Measurements from ENCODE around the gene PLCL1. TPM values are rescaled to one million over a fixed set of nuclear protein-coding genes. Genes with fewer than 3 reads are reported as not detected.

The PLCL1 gene
- total and polyA plus RNA-seq, 8 donors: 0.93 to 28.7 (median 3.1) TPM

DNA sequence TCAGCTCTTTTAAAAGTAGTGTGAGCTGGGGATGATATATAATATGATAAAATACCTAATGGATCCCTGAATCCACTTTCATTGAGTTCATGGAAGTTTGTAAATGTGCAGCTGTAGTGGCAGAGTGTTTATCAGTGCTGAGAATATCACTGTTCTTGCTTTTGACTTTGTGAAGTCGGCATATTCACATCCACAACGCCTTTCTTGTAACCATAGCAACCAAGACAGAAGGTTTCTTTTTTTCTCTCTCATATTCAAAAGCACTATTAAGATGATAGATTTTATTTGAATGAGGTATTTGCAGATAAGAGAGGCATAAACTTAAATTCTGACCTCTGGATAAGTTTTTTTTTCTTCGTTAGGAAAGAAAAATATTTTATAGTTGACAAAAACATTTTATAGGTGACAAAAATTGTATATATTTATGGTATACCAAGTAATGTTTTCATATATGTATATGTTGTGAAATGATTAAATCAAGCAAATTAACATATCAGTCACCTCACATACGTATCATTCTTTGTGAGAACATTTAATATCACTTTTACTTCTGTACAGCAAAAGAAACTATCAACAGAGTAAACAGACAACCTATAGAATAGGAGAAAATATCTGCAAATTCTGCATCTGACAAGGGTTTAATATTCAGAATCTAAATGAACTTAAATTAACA is 130.0 kb downstream of the PLCL1 start:
- Histone ChIP-seq H3K9me3 (no peaks in the 10 kb centered on the region), H3K27ac (no peak overlapping the region), H3K36me3 (no peaks in the 10 kb centered on the region), H3K27me3 (no peaks in the 10 kb centered on the region), H3K4me3 (no peak overlapping the region), H3K4me1 (no peaks in the 10 kb centered on the region)
- WGBS, 5 donors: 57 to 65% (median 61%) methylated on average over 4 of the region's 4 CpGs
- intact Hi-C loops (cut with DNase I; ENCODE audit: low total_unique reads): no loop called here
- no peak for DNase-seq
- TF ChIP-seq, protein P1, sequence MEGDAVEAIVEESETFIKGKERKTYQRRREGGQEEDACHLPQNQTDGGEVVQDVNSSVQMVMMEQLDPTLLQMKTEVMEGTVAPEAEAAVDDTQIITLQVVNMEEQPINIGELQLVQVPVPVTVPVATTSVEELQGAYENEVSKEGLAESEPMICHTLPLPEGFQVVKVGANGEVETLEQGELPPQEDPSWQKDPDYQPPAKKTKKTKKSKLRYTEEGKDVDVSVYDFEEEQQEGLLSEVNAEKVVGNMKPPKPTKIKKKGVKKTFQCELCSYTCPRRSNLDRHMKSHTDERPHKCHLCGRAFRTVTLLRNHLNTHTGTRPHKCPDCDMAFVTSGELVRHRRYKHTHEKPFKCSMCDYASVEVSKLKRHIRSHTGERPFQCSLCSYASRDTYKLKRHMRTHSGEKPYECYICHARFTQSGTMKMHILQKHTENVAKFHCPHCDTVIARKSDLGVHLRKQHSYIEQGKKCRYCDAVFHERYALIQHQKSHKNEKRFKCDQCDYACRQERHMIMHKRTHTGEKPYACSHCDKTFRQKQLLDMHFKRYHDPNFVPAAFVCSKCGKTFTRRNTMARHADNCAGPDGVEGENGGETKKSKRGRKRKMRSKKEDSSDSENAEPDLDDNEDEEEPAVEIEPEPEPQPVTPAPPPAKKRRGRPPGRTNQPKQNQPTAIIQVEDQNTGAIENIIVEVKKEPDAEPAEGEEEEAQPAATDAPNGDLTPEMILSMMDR (IDR thresholded peaks at IDR 0.05): no peak
- no peak for TF ChIP-seq POLR2A (IDR thresholded peaks at IDR 0.05)
- no peak for TF ChIP-seq POLR2AphosphoS5 (IDR thresholded peaks at IDR 0.05)
- no peak for TF ChIP-seq EP300 (IDR thresholded peaks at IDR 0.05)

DNA sequence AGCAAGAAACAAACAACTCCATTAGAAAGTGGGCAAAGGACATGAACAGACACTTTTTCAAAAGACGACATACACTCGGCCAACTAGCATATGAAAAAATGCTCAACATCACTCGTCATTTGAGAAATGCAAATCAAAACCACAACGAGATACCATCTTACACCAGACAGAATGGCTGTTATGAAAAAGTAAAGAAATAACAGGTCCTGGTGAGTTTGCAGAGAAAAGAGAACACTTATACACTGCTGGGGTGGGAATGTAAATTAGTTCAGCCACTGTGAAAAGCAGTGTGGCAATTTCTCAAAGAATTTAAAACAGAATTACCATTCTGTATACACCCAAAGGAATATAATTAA is 130.5 kb downstream of the PLCL1 start:
- H3K9me3 ChIP-seq: no peaks in the 10 kb centered on the region
- WGBS, 5 donors: 79 to 87% (median 80%) methylated on average over 4 of the region's 4 CpGs
- intact Hi-C loops (cut with DNase I; ENCODE audit: low total_unique reads): no loop called here
- no peak for TF ChIP-seq POLR2A (IDR thresholded peaks at IDR 0.05)
- TF ChIP-seq EP300 (IDR thresholded peaks at IDR 0.05): no peak
- no peak for DNase-seq
- no peak overlapping the region for H3K4me3 ChIP-seq
- H3K36me3 ChIP-seq: no peaks in the 10 kb centered on the region
- no peak overlapping the region for H3K27ac ChIP-seq
- no peaks in the 10 kb centered on the region for H3K27me3 ChIP-seq
- no peaks in the 10 kb centered on the region for H3K4me1 ChIP-seq

DNA sequence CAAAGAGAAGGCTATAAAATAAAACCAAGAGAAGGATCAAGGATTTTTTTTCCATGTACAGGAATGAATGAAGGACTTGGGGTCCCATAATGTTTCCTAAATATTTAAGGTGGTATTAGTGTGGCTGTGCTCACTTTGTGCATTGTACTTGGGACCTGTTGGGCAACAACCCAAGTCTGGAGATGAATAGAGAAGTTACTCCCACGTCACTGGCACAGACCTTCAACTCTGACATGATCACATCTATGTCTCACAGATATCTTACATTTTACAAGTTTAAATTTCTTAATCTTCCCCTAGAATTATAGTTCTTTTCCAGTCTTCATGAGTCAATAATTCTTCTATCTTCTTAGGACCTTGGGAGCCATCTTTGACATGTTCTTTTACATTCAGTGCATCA is 133.4 kb downstream of the PLCL1 start:
- no peak for TF ChIP-seq EP300 (IDR thresholded peaks at IDR 0.05)
- no peak for TF ChIP-seq POLR2AphosphoS5 (IDR thresholded peaks at IDR 0.05)
- TF ChIP-seq, protein P1 (IDR thresholded peaks at IDR 0.05): no peak
- no peak for TF ChIP-seq POLR2A (IDR thresholded peaks at IDR 0.05)
- intact Hi-C loops (cut with DNase I; ENCODE audit: low total_unique reads): no loop called here
- H3K4me1 ChIP-seq: peaks cover 0 to 5% (median 0%) of the 10 kb centered on the region in 4 donors
- no peaks in the 10 kb centered on the region for H3K9me3 ChIP-seq
- DNase-seq: no peak
- no peaks in the 10 kb centered on the region for H3K36me3 ChIP-seq
- H3K27ac ChIP-seq: no peak overlapping the region
- no peaks in the 10 kb centered on the region for H3K27me3 ChIP-seq
- WGBS, 5 donors: 69 to 91% (median 88%) methylated on average over 1 of the region's 1 CpG
- no peak overlapping the region for H3K4me3 ChIP-seq

DNA sequence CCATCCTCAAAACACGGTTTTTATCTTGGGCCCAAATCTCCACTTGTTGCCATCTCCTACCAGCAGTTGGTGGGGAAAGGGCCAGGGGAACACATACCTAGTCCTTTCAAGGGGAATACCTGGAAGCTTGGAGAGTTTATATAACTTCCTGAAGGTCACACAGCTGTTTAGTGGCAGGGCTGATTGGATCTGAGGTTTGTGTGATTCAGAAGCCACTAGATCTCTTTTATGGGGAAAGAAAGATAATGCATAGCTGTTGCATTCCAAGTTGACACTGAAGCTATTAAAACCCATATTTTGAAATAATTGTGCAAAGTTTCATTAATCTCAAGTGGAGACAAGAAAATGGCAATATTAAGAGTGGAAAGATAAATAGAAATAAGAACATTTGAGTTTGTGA is 134.2 kb downstream of the PLCL1 start:
- intact Hi-C loops (cut with DNase I; ENCODE audit: low total_unique reads): no loop called here
- Histone ChIP-seq H3K36me3 (no peaks in the 10 kb centered on the region), H3K4me3 (no peak overlapping the region), H3K9me3 (no peaks in the 10 kb centered on the region), H3K27me3 (no peaks in the 10 kb centered on the region), H3K27ac (no peak overlapping the region), H3K4me1 (peaks cover 0 to 5% (median 0%) of the 10 kb centered on the region in 4 donors)
- TF ChIP-seq POLR2A (IDR thresholded peaks at IDR 0.05) (no peak), POLR2AphosphoS5 (IDR thresholded peaks at IDR 0.05) (no peak), EP300 (IDR thresholded peaks at IDR 0.05) (no peak)
- TF ChIP-seq, protein P1 (IDR thresholded peaks at IDR 0.05): no peak
- no peak for DNase-seq
- 78 to 94% (median 87%) methylated on average over 1 of the region's 1 CpG for WGBS, 5 donors

DNA sequence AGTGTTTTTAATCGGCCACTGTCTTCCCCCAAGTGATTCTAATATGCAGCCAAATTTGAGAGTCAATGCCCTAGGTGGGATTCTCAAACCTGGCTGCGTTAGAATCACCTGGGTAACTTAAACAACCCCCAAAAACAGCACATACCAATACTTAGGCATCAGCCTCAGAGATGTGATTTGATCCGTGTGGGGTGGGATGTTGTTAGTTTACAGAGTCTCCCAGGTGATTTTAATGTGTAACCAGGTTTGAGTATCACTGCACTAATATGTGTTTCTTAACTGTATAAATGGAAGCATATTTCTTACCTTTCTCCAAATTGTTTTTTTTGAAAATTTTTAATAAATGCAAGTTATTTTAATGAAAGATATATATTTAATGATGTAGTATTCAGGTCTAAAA is 135.4 kb downstream of the PLCL1 start:
- no peaks in the 10 kb centered on the region for H3K27me3 ChIP-seq
- no peaks in the 10 kb centered on the region for H3K9me3 ChIP-seq
- DNase-seq: no peak
- TF ChIP-seq EP300 (IDR thresholded peaks at IDR 0.05): no peak
- TF ChIP-seq POLR2AphosphoS5 (IDR thresholded peaks at IDR 0.05): no peak
- TF ChIP-seq, protein P1 (IDR thresholded peaks at IDR 0.05): no peak
- no peak for TF ChIP-seq POLR2A (IDR thresholded peaks at IDR 0.05)
- intact Hi-C loops (cut with DNase I; ENCODE audit: low total_unique reads): no loop called here
- no peak overlapping the region for H3K4me3 ChIP-seq
- no peaks in the 10 kb centered on the region for H3K36me3 ChIP-seq
- peaks cover 0 to 14% (median 5%) of the 10 kb centered on the region in 4 donors for H3K4me1 ChIP-seq
- WGBS, 5 donors: 70 to 83% (median 77%) methylated on average over 3 of the region's 3 CpGs
- no peak overlapping the region for H3K27ac ChIP-seq
